H1 (cell line): ENCODE results near the gene SLC26A1. TPM values are rescaled to one million over a fixed set of nuclear protein-coding genes. Genes with fewer than 3 reads are reported as not detected.

Experiments
- CTCF ChIA-PET: fragments of 300-600 bp; sonication (Branson Sonifier 250); formaldehyde crosslinking; loops from one replicate; lab custom pipeline; 2021; ENCODE audit not compliant: partially characterized antibody; lab: Charles Lee
- POLR2A ChIA-PET: fragments of 300-600 bp; sonication (Branson Sonifier 250); formaldehyde crosslinking; loops from one replicate; lab custom pipeline; 2021; ENCODE audit warnings: inconsistent platforms; ENCODE audit not compliant: partially characterized antibody; lab: Charles Lee
- DNase-seq, 2 experiments: peaks; one replicate each; pipeline versions ENCODE4 v3.0.0 to v3.0.0-alpha.2; 2010 to 2022; ENCODE audit warnings: low spot score in 2 of 2, low read depth in 1 of 2, mixed read lengths in 1 of 2
- FAIRE-seq: peaks from 2 replicates; lab custom pipeline; 2011; peaks lifted over from hg19 to GRCh38; lab: Jason Lieb, UNC
- H2AFZ ChIP-seq: 2 replicates; pipeline ENCODE4 v1.8.1; 2012; ENCODE audit warnings: low read length, inconsistent platforms
- H2AK5ac ChIP-seq: 2 replicates; pipeline ENCODE4 v1.6.1; 2013; ENCODE audit warnings: low read depth, low read length
- H2BK120ac ChIP-seq: replicated peaks from 2 replicates; pipeline ENCODE3; 2013; ENCODE audit warnings: low read depth, low read length, inconsistent platforms
- H2BK12ac ChIP-seq: 2 replicates; pipeline ENCODE4 v1.6.1; 2013; ENCODE audit warnings: low read depth, low read length
- H2BK15ac ChIP-seq: 2 replicates; pipeline ENCODE4 v1.6.1; 2013; ENCODE audit warnings: low read length
- H2BK20ac ChIP-seq: 2 replicates; pipeline ENCODE4 v1.6.1; 2013; ENCODE audit warnings: low read length
- H2BK5ac ChIP-seq: 2 replicates; pipeline ENCODE4 v1.6.1; 2013; ENCODE audit warnings: low read depth, low read length
- H3K14ac ChIP-seq: 2 replicates; pipeline ENCODE4 v1.6.1; 2013; ENCODE audit warnings: inconsistent platforms; ENCODE audit not compliant: insufficient read length
- H3K18ac ChIP-seq: 2 replicates; pipeline ENCODE4 v1.6.1; 2013; ENCODE audit warnings: low read length; ENCODE audit errors: extremely low read depth
- H3K23ac ChIP-seq: 2 replicates; pipeline ENCODE4 v1.6.1; 2013; ENCODE audit warnings: inconsistent platforms; ENCODE audit not compliant: insufficient read length
- H3K23me2 ChIP-seq: 2 replicates; pipeline ENCODE4 v1.6.1; 2013; ENCODE audit warnings: low read depth, low read length
- H3K27ac ChIP-seq: 2 replicates; pipeline ENCODE4 v1.6.1; 2011; ENCODE audit warnings: low read depth, low read length, inconsistent platforms
- H3K27me3 ChIP-seq, 4 experiments: replicated peaks in 1 of 4; 1 replicate in 1 of 4; 2 replicates in 3 of 4; pipeline versions ENCODE4 v1.6.1 to v1.8.1; 2011 to 2013; ENCODE audit warnings: low read length in 3 of 4, mild to moderate bottlenecking in 3 of 4, inconsistent platforms in 2 of 4, mixed read lengths in 2 of 4, moderate library complexity in 1 of 4; ENCODE audit not compliant: control insufficient read depth in 3 of 4, insufficient read depth in 3 of 4; ENCODE audit errors: extremely low read depth in 1 of 4
- H3K36me3 ChIP-seq, 4 experiments: 2 replicates each; pipeline versions ENCODE4 v1.6.1 to v1.8.1; 2011 to 2013; ENCODE audit warnings: mild to moderate bottlenecking in 4 of 4, low read length in 3 of 4, moderate library complexity in 2 of 4, control low read depth in 1 of 4, inconsistent platforms in 1 of 4; ENCODE audit not compliant: insufficient read depth in 4 of 4, control insufficient read depth in 2 of 4
- H3K4ac ChIP-seq: replicated peaks from 2 replicates; pipeline ENCODE3; 2013; ENCODE audit warnings: low read length, low read depth, mixed read lengths, inconsistent platforms; ENCODE audit not compliant: insufficient read length
- H3K4me1 ChIP-seq, 4 experiments: replicated peaks in 1 of 4; 1 replicate in 1 of 4; 2 replicates in 3 of 4; pipeline versions ENCODE4 v1.6.1 to v1.8.1; 2011 to 2013; ENCODE audit warnings: low read length in 3 of 4, inconsistent platforms in 2 of 4, mixed read lengths in 1 of 4; ENCODE audit not compliant: insufficient read depth in 4 of 4, control insufficient read depth in 3 of 4
- H3K4me2 ChIP-seq, 2 experiments: 2 replicates each; pipeline versions ENCODE4 v1.6.1 to v1.8.1; 2011 to 2013; ENCODE audit warnings: low read depth in 2 of 2, low read length in 2 of 2, control low read depth in 1 of 2, inconsistent platforms in 1 of 2, mild to moderate bottlenecking in 1 of 2; ENCODE audit not compliant: insufficient read depth in 1 of 2
- H3K4me3 ChIP-seq, 4 experiments: fragments of 200-600, 300-600 bp in 1 of 4; sonication (generic), shearing (Covaris generic), sonication (Bioruptor Twin) in 1 of 4; 2 replicates each; pipeline versions ENCODE4 v1.5.1 to v1.8.1; 2011 to 2016; ENCODE audit warnings: low read length in 4 of 4, low read depth in 3 of 4, control low read depth in 2 of 4, inconsistent platforms in 2 of 4, mild to moderate bottlenecking in 2 of 4, mixed read lengths in 1 of 4, moderate library complexity in 1 of 4; ENCODE audit not compliant: insufficient read depth in 2 of 4; ENCODE audit errors: extremely low read depth in 1 of 4
- H3K56ac ChIP-seq: replicated peaks from 2 replicates; pipeline ENCODE3; 2013; ENCODE audit warnings: low read depth, mild to moderate bottlenecking, mixed read lengths, low read length, inconsistent platforms; ENCODE audit not compliant: insufficient read length
- H3K79me1 ChIP-seq: 2 replicates; pipeline ENCODE4 v1.6.1; 2013; ENCODE audit warnings: low read depth, low read length, control low read depth
- H3K79me2 ChIP-seq, 2 experiments: 2 replicates each; pipeline versions ENCODE4 v1.6.1 to v1.8.1; 2012 to 2013; ENCODE audit warnings: low read length in 2 of 2, mild to moderate bottlenecking in 2 of 2, inconsistent platforms in 1 of 2; ENCODE audit not compliant: insufficient read depth in 2 of 2, control insufficient read depth in 1 of 2
- H3K9ac ChIP-seq, 4 experiments: replicated peaks in 1 of 4; 1 replicate in 1 of 4; 2 replicates in 3 of 4; pipeline versions ENCODE4 v1.6.1 to v1.8.1; 2011 to 2013; ENCODE audit warnings: low read depth in 3 of 4, low read length in 3 of 4, control low read depth in 2 of 4, mild to moderate bottlenecking in 2 of 4, moderate library complexity in 2 of 4, inconsistent platforms in 1 of 4; ENCODE audit errors: extremely low read depth in 1 of 4
- H3K9me3 ChIP-seq, 2 experiments: 2 replicates each; pipeline versions ENCODE4 v1.6.1 to v1.8.1; 2012 to 2013; ENCODE audit warnings: mild to moderate bottlenecking in 2 of 2, moderate library complexity in 2 of 2, control low read depth in 1 of 2, inconsistent platforms in 1 of 2, low read depth in 1 of 2, low read length in 1 of 2, mixed read lengths in 1 of 2; ENCODE audit not compliant: insufficient read depth in 2 of 2
- H4K20me1 ChIP-seq, 2 experiments: replicated peaks in 1 of 2; 2 replicates each; pipeline versions ENCODE3 to v1.8.1; 2011 to 2013; ENCODE audit warnings: inconsistent platforms in 2 of 2, low read length in 2 of 2, mild to moderate bottlenecking in 1 of 2; ENCODE audit not compliant: insufficient read depth in 2 of 2, control insufficient read depth in 1 of 2
- H4K5ac ChIP-seq: 2 replicates; pipeline ENCODE4 v1.6.1; 2013; ENCODE audit warnings: low read length, low read depth, mixed read lengths, inconsistent platforms; ENCODE audit not compliant: insufficient read length
- H4K8ac ChIP-seq: 2 replicates; pipeline ENCODE4 v1.8.0; 2013; ENCODE audit warnings: mild to moderate bottlenecking, moderate library complexity, low read length, inconsistent platforms; ENCODE audit not compliant: insufficient read depth; ENCODE audit errors: extremely low read depth
- H4K91ac ChIP-seq: replicated peaks from 2 replicates; pipeline ENCODE3; 2013; ENCODE audit warnings: low read length, mixed read lengths, inconsistent platforms; ENCODE audit not compliant: insufficient read length
- ASH2L ChIP-seq: fragments of 200-600, 300-600 bp; sonication (generic); IDR thresholded peaks from one replicate; pipeline ENCODE4 v1.7.1; 2017; ENCODE audit warnings: low read length
- CHD2 ChIP-seq: IDR thresholded peaks from 2 replicates; pipeline ENCODE4 v1.6.1; 2012; ENCODE audit warnings: low read length, improper control_type of control experiment
- CREB1 ChIP-seq: IDR thresholded peaks from 2 replicates; pipeline ENCODE4 v1.6.1; 2012; ENCODE audit warnings: inconsistent platforms
- EP300 ChIP-seq, 2 experiments: IDR thresholded peaks; 1 replicate in 1 of 2; 2 replicates in 1 of 2; pipeline ENCODE4 v1.6.1; 2011 to 2012; ENCODE audit warnings: low read depth in 2 of 2, low read length in 2 of 2, mild to moderate bottlenecking in 2 of 2, borderline replicate concordance in 1 of 2, inconsistent platforms in 1 of 2, moderate library complexity in 1 of 2
- FOSL1 ChIP-seq: IDR thresholded peaks from 2 replicates; pipeline ENCODE4 v1.6.1; 2011; ENCODE audit warnings: mild to moderate bottlenecking, low read depth, low read length, moderate library complexity; ENCODE audit not compliant: insufficient read depth
- HDAC2 ChIP-seq, 2 experiments: fragments of 300-600 bp in 1 of 2; sonication (generic) in 1 of 2; IDR thresholded peaks; 2 replicates each; pipeline ENCODE4 v1.6.1; 2011 to 2012; ENCODE audit warnings: low read depth in 2 of 2, low read length in 2 of 2, mild to moderate bottlenecking in 2 of 2, moderate library complexity in 2 of 2, borderline replicate concordance in 1 of 2, inconsistent platforms in 1 of 2
- KDM1A ChIP-seq: fragments of 200-600, 300-600 bp; sonication (generic); IDR thresholded peaks from 2 replicates; pipeline ENCODE4 v1.7.1; 2016; ENCODE audit warnings: mild to moderate bottlenecking, low read length, borderline replicate concordance
- KDM5A ChIP-seq: fragments of 200-600 bp; IDR thresholded peaks from 2 replicates; pipeline ENCODE4 v1.7.1; 2012; ENCODE audit warnings: mild to moderate bottlenecking, low read length, inconsistent platforms, mixed read lengths
- POLR2AphosphoS5 ChIP-seq: IDR thresholded peaks from 2 replicates; pipeline ENCODE4 v1.6.1; 2011; ENCODE audit warnings: low read depth, low read length
- RFX5 ChIP-seq: IDR thresholded peaks from 2 replicates; pipeline ENCODE4 v1.6.1; 2011; ENCODE audit warnings: low read depth, low read length, improper control_type of control experiment, borderline replicate concordance
- SIX5 ChIP-seq: IDR thresholded peaks from 2 replicates; pipeline ENCODE4 v1.6.1; 2011; ENCODE audit warnings: mild to moderate bottlenecking, low read depth, low read length
- SRF ChIP-seq: IDR thresholded peaks from 2 replicates; pipeline ENCODE4 v1.6.1; 2011; ENCODE audit warnings: mild to moderate bottlenecking, low read depth, low read length, moderate library complexity
- TAF1 ChIP-seq: IDR thresholded peaks from 2 replicates; pipeline ENCODE4 v1.6.1; 2011; ENCODE audit warnings: mild to moderate bottlenecking, low read depth, low read length
- TAF7 ChIP-seq: optimal IDR thresholded peaks from 2 replicates; pipeline ENCODE3; 2011; ENCODE audit warnings: low read depth, mild to moderate bottlenecking, inconsistent platforms, low read length, moderate library complexity, borderline replicate concordance
- WGBS, 2 experiments: shearing (Covaris generic) in 1 of 2; methylation state at CpG; one replicate each; pipeline versions ENCODE4 v1.1.6 to v1.1.7; 2013 to 2015; ENCODE audit warnings: low lambda C conversion rate in 2 of 2, mixed read lengths in 2 of 2, inconsistent platforms in 1 of 2, low coverage in 1 of 2, missing lambda C conversion rate in 1 of 2; ENCODE audit not compliant: insufficient replicate concordance in 2 of 2, insufficient coverage in 1 of 2, insufficient read length in 1 of 2; ENCODE audit errors: extremely low coverage in 1 of 2, missing lambda C conversion rate in 1 of 2; 5-methylcytosine and 5-hydroxymethylcytosine counted together
- polyA plus RNA-seq, 7 experiments: library from polyadenylated mRNA; depleted of rRNA in 3 of 7; stranded (reverse) in 5 of 7; unstranded in 2 of 7; fragments of >200 nt in 5 of 7; fragments of 200-250 nt in 2 of 7; gene quantifications; 1 replicate in 5 of 7; 2 replicates in 1 of 7; 4 replicates in 1 of 7; pipeline versions ENCODE4 v1.2.1 to v1.2.3, GENCODE V29; 2011 to 2013; ENCODE audit warnings: missing spikeins in 2 of 7, mixed read lengths in 2 of 7
- total RNA-seq: library from RNA; stranded (reverse); fragmentation: NEBNext Ultra II Directional; extraction: Animal tissue kit (Norgen Biotek cat#: 25700); gene quantifications from 2 replicates; pipeline ENCODE4 v1.2.1, GENCODE V29; 2021
- TF ChIP-seq, protein P1 (sequence below): IDR thresholded peaks from 2 replicates; pipeline ENCODE4 v1.6.1; 2012; ENCODE audit warnings: inconsistent platforms

SLC26A1 gene
- total and polyA plus RNA-seq, 2 of the 8 experiments (the other 6 are each of a cell fraction or from before 2014, with no cell fraction given) = 0.11 TPM; not detected in 1

DNA sequence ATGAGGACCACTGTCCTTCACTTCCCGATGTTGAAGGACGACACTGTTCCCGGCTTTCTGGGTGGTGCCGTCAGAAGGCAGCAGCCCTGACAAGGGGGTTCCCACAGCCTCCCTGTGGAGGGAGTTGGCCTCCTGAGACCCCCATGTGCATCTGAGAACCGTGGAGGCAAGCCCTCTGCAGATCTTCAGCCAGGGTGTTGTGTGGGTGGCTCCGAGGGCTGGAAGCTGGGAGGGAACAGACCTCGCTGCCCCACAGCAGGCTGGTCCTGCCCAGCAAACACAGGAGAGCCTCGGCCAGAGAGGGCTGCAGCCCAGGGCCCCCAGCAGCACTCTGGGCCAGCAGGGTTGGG, 36.0 kb downstream of the SLC26A1 start:
- no peak overlapping the region for H4K91ac ChIP-seq
- no peak overlapping the region for H3K27ac ChIP-seq
- no peak overlapping the region for H2AFZ ChIP-seq
- H3K56ac ChIP-seq = no peak overlapping the region
- no peak overlapping the region for H4K5ac ChIP-seq
- H3K79me1 ChIP-seq = no peaks in the 10 kb centered on the region
- no peak overlapping the region for H3K9ac ChIP-seq
- CTCF ChIA-PET = no interaction called here
- H2BK15ac ChIP-seq = no peak overlapping the region
- no peak overlapping the region for H2BK120ac ChIP-seq
- H3K14ac ChIP-seq = no peak overlapping the region
- no peak for DNase-seq
- no peaks in the 10 kb centered on the region for H3K9me3 ChIP-seq
- H3K23me2 ChIP-seq = no peaks in the 10 kb centered on the region
- no peak overlapping the region for H3K23ac ChIP-seq
- no peak overlapping the region for H2AK5ac ChIP-seq
- FAIRE-seq = no peak
- H2BK20ac ChIP-seq = no peak overlapping the region
- H3K18ac ChIP-seq = no peak overlapping the region
- POLR2A ChIA-PET = interaction anchor here (0.8 kb wide), 1 partner anchor 10 kb away, joined by 3 read pairs; no protein-coding TSS in a partner anchor
- H3K4me1 ChIP-seq = no peaks in the 10 kb centered on the region
- H3K4me2 ChIP-seq = no peak overlapping the region
- no peak overlapping the region for H4K8ac ChIP-seq
- H4K20me1 ChIP-seq = peaks cover 0 to 3% of the 10 kb centered on the region in 2 experiments
- H2BK5ac ChIP-seq = no peak overlapping the region
- H3K4ac ChIP-seq = no peak overlapping the region
- H3K79me2 ChIP-seq = no peaks in the 10 kb centered on the region
- H2BK12ac ChIP-seq = no peak overlapping the region
- no peak overlapping the region for H3K4me3 ChIP-seq
- H3K36me3 ChIP-seq = no peaks in the 10 kb centered on the region
- H3K27me3 ChIP-seq = no peaks in the 10 kb centered on the region
- 92% methylated on average over 8 of the region's 8 CpGs; no CpG with 5 or more reads in 1 of the 2 experiments for WGBS, 2 experiments
- TF ChIP-seq KDM1A (no peak), HDAC2 (IDR thresholded peaks at IDR 0.05; ENCODE audit: borderline replicate concordance in 1 of 2, low read depth in 2 of 2, low read length in 2 of 2) (no peak), CHD2 (no peak), TAF1 (no peak), CREB1 (no peak), RFX5 (no peak), SRF (no peak), EP300 (IDR thresholded peaks at IDR 0.05; ENCODE audit: borderline replicate concordance in 1 of 2, low read depth in 2 of 2, low read length in 2 of 2) (no peak), ASH2L (no peak), FOSL1 (no peak), KDM5A (no peak), POLR2AphosphoS5 (no peak), SIX5 (no peak), TAF7 (no peak)
- TF ChIP-seq, protein P1, sequence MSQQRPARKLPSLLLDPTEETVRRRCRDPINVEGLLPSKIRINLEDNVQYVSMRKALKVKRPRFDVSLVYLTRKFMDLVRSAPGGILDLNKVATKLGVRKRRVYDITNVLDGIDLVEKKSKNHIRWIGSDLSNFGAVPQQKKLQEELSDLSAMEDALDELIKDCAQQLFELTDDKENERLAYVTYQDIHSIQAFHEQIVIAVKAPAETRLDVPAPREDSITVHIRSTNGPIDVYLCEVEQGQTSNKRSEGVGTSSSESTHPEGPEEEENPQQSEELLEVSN = no peak
